Endothelial cell of hepatic sinusoid (primary cell): Measurements from ENCODE around the gene C1QTNF7.

Source experiments
- in situ Hi-C: cut with HindIII; loops from 2 replicates; pipeline ENCODE4 v1.10.0; 2017; ENCODE audit warnings: low sequenced_read_pairs

The C1QTNF7 gene

DNA sequence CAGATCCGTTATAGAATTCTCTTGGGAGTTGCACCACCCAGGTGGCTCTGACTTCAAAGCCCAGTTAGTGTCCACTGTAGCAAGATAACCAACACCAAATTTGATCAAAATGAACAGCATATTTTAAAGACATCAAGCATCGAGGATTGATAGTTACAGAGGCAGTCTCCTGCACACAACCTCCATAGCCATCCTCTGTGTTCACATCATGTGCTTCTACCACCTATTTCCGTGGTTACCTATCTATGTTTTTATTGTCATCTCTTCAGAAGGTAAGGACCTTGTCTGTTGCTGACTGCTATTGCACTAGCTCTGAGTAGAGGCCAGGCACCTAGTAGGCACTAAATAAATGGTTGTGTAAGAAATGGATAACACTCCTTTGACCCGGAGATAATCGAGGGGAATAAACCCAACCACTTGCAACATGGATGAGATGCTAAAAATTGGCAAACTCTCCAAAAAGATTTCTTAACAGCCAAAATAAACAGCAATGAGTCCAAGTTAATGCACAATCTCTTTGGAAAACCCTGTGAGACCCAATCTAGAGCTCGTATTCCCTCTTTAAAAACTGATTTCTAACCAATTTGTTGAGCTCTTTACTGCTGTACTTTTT is 14.7 kb upstream of the C1QTNF7 start:
- in situ Hi-C loops, result no loop called here

- in situ Hi-C loops, result no loop called here
These were observed 14.2 kb upstream of the C1QTNF7 start for GRCh38 chr4:15413623-15414019.

- in situ Hi-C loops, result no loop called here
These were observed 13.2 kb upstream of the C1QTNF7 start for GRCh38 chr4:15414551-15415091.

DNA sequence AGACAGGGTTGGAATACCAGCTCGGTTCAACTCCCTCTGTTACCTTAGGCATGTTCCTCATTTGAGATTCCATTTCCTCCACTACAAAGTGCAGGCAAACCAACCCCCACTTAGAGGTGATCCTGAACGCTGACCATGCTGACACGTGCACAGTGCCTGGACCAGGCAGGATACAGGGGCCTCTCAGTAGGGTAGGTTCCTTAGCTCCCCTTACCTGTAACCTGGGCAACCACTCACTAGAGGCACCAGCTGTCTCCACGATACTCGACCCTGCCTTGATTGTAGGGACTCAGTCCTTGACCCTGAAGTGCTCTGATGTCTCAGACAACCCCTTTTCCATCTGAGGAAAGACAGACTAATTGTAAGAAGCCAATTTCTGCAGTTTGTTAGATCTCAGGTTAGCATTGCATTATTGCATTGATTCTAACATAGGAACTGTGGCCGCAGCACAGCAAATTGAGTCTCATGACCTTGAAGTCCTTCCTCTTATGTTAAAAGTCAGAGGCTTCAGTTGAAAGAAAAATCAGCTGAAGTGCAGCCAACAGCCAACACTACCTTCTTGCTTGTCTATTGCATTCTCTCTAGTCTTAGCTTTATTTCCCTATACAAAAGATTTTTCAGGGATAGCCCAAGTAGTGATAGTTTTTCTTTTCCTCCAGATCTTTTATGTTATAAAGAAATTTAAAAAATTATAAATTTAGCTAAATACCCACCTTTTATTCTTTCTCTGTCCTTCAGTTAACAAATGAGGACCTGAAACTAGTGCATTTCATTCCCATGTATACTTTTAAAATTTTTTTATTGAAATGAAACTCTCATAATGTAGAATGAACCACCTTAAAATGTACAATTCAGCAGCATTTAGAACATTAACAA is 11.2 kb upstream of the C1QTNF7 start:
- in situ Hi-C loops, result no loop called here

GRCh38 chr4:15417233-15417660 is 10.6 kb upstream of the C1QTNF7 start:
- in situ Hi-C loops, result no loop called here

- in situ Hi-C loops, result no loop called here
These were observed 8.9 kb upstream of the C1QTNF7 start for GRCh38 chr4:15418956-15419355.

GRCh38 chr4:15420642-15421041 is 7.2 kb upstream of the C1QTNF7 start:
- in situ Hi-C loops, result no loop called here

DNA sequence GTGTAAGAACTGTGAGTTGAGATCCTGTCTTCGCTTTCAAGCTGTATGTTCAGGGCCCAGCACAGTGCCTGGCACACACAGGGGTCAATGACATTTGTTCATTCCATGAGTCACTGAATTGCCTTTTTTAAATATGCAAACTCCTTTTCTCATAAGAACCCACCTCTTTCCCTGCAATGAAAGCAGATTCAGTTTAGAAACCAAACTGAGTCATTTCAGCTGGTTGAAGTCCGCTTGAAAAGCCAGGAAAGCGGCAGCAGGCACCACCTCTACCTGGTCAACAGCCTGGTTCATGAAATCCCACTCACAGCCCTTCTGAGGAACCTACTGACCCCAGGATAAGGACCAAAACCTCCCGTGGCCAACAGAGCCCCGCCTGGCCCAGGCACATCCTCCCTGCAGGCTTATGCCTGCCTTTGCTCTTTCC is 4.5 kb upstream of the C1QTNF7 start:
- in situ Hi-C loops, result no loop called here

GRCh38 chr4:15425520-15425919 is 2.3 kb upstream of the C1QTNF7 start:
- in situ Hi-C loops, result no loop called here

DNA sequence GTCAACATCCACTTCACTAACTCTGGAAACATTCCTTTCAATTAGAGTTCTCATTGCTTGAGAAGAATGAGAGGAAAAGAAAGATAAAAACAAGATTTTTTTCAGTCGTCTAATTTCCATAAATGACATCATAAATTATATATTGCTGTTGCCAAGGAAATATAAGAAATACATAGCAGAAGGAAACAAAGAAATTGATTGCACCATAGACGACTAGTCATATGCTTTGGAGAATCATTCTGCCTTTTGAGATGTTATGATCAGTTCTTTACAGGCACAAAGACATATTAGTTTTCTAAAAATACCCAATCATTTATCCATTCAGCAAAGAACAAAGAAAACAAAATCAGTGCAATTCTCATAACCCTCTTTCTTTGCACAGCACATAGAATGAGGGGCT is 672 bp upstream of the C1QTNF7 start:
- in situ Hi-C loops, result no loop called here

GRCh38 chr4:15428611-15429010 is 778 bp downstream of the C1QTNF7 start:
- in situ Hi-C loops, result no loop called here

DNA sequence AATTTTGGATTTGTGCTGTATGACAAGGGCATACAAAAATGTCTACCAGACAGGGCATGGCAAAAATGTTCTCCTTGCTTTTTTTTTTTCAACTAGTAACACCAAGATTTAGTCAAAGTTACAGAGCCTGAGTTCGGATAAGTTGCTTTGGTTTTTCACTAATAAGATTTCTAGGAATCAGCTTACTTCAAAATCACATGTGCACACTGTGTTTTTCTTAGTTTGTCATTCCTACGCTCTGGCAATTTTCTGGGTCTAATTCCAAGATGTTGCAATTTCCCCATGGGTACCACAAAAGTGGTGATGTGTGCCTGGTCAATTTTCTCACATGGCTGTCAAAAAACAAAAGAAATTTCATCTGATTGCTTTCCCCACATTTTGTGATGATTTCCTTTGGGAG is 6.3 kb downstream of the C1QTNF7 start:
- in situ Hi-C loops, result no loop called here

- in situ Hi-C loops, result no loop called here
These were observed 6.8 kb downstream of the C1QTNF7 start for GRCh38 chr4:15434676-15435075.

DNA sequence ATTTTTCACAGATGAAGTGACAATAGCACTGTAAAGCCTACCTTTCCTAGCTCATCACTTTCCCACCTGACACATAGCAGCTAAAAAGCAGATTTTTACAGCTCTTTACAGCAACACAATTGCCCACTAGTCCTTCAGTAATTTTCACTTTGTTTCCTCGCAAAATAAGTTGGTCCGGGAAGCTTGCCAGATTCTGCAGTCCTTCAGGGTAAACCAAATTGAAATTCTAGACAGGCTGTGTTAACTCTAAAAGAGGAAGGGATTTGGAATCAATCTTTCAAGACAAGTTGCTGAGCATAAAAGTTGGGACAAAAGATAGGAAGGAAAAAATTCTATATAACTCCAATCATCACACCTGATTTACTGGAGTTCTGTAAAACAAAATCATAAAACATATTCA is 8.7 kb downstream of the C1QTNF7 start:
- in situ Hi-C loops, result no loop called here

DNA sequence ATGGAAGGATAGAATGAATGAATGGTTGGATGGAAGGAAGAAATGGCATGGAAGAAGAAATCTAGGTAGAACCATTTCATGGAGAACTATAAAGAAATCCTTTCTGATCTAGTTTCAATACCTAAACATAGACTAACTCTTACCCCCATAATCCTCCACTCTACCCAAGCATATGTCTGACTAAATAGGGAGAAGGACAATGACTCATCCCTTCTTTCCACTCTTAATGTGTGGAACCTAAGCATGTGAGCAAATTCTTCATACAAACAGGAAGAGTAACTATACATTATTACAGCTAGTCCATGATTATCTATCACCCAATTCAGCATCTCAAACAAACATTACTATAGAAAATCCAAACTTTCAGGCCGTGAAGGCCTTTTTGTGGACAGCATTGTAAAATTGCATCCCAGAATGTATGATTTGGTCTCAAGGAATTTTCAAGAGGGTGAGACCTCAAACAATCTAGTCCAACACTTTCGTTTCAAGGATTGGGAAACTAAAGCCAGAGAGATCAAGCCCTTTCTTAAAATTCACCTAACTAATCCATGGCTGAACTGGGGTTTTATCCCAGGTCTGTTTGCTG is 11.2 kb downstream of the C1QTNF7 start:
- in situ Hi-C loops, result no loop called here

- in situ Hi-C loops, result no loop called here
These were observed 15.7 kb downstream of the C1QTNF7 start for GRCh38 chr4:15443371-15444160.

DNA sequence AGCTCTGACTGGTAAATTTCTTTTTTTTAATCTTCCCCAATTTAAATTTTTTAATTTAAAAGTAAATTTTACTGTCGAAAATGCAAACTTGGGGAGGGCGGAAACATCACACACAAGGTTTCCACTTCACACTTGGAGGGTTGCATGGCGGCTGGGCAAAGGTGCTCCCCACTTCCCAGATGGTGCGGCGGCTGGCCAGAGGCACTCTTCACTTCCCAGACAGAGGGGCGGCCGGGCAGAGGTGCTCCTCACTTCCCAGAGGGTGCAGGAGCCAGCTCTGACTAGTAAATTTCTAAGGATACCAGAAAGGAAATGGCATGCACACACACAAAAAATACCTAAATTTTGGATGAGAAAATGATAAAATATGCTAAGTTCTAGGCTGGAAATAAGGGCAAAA is 16.4 kb downstream of the C1QTNF7 start:
- in situ Hi-C loops, result no loop called here

DNA sequence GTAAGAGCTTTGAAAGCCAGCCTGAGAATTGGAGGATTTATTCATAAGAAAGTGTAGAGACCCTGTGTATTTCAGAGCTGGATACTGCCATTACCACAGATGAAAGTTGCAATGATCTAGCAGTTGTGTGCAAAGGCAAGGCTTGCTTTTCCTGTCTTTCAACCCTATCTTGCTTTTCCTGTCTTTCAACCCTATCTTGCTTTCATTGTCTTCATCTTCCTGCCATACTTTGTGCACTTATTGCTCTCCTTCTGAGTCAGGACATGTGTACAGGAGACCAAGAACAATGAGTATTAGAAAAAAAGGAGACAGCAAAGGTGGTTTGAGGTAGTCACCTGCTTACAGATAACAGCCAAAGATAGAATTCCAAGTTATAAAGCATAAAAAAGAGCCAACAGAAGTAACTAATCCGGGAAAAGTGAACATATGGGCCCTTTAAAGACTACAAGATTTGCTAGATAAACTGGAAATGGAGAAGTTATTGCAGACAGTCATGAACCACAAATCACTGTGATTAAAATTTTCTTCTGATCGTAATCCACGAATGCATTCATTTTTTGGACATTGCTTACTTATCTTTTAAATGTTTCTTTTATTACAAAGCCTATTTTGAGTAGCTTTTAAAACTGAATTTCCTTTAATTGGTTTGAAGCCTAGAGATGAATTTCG is 17.2 kb downstream of the C1QTNF7 start:
- in situ Hi-C loops, result no loop called here

GRCh38 chr4:15451181-15451865 is 23.5 kb downstream of the C1QTNF7 start:
- in situ Hi-C loops, result loop anchor here (25.0 kb wide), 1 partner anchor 214 kb away; no protein-coding TSS in a partner anchor
